ENCODE results near the gene CRYGS. TPM values are rescaled to one million over a fixed set of nuclear protein-coding genes. Genes with fewer than 3 reads are reported as not detected.

CRYGS gene
- total and polyA plus RNA-seq, 2 experiments from 2014 or later, result 2.0 to 2.9 TPM

DNA sequence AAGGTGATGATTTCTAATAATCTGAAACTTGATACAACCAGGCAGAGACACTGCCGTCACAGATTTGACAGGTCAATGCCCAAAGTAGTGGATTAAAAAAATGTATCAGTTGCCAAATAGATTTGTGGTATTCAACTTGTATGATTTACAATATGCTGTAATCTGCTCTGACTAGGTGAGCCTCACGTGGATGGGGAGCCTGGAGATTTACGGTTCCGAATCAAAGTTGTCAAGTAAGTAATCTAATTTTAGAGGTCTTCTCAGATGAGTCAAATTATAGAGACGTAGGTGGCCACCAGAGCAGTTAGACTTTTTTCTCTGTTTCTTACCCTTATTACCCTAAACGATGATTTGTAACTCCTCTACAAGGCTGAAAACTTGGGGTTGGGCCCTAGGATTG is 38.4 kb upstream of the CRYGS start:
- no peaks in the 10 kb centered on the region for H3K9me3 Mint-ChIP-seq
- H3K4me1 Mint-ChIP-seq, result no peaks in the 10 kb centered on the region
- peaks cover 56% of the 10 kb centered on the region for H3K36me3 Mint-ChIP-seq (ENCODE audit: low read depth)
- no peaks in the 10 kb centered on the region for H3K27me3 ChIP-seq (ENCODE audit: insufficient read depth)
- TF ChIP-seq, protein P1, sequence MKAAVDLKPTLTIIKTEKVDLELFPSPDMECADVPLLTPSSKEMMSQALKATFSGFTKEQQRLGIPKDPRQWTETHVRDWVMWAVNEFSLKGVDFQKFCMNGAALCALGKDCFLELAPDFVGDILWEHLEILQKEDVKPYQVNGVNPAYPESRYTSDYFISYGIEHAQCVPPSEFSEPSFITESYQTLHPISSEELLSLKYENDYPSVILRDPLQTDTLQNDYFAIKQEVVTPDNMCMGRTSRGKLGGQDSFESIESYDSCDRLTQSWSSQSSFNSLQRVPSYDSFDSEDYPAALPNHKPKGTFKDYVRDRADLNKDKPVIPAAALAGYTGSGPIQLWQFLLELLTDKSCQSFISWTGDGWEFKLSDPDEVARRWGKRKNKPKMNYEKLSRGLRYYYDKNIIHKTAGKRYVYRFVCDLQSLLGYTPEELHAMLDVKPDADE (IDR thresholded peaks at IDR 0.05), result no peak
- TF ChIP-seq STAT1 (IDR thresholded peaks at IDR 0.05; ENCODE audit: unreplicated experiment) (no peak), NANOG (IDR thresholded peaks at IDR 0.05; ENCODE audit: borderline replicate concordance) (no peak), EZH2phosphoT487 (IDR thresholded peaks at IDR 0.05; ENCODE audit: unreplicated experiment) (no peak), CREB1 (CRISPR knock-in tag; IDR thresholded peaks at IDR 0.05; ENCODE audit: low read depth) (no peak), EZH2 (IDR thresholded peaks at IDR 0.05; ENCODE audit: low read depth, unreplicated experiment) (no peak), JUNB (IDR thresholded peaks at IDR 0.05; ENCODE audit: unreplicated experiment) (no peak), POLR2AphosphoS5 (IDR thresholded peaks at IDR 0.05; ENCODE audit: low read depth) (no peak)
- TF ChIP-seq, protein P2, sequence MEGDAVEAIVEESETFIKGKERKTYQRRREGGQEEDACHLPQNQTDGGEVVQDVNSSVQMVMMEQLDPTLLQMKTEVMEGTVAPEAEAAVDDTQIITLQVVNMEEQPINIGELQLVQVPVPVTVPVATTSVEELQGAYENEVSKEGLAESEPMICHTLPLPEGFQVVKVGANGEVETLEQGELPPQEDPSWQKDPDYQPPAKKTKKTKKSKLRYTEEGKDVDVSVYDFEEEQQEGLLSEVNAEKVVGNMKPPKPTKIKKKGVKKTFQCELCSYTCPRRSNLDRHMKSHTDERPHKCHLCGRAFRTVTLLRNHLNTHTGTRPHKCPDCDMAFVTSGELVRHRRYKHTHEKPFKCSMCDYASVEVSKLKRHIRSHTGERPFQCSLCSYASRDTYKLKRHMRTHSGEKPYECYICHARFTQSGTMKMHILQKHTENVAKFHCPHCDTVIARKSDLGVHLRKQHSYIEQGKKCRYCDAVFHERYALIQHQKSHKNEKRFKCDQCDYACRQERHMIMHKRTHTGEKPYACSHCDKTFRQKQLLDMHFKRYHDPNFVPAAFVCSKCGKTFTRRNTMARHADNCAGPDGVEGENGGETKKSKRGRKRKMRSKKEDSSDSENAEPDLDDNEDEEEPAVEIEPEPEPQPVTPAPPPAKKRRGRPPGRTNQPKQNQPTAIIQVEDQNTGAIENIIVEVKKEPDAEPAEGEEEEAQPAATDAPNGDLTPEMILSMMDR (conservative IDR thresholded peaks at IDR 0.05; ENCODE audit: low read depth in 2 of 2), result no peak
- TF ChIP-seq, protein P3, sequence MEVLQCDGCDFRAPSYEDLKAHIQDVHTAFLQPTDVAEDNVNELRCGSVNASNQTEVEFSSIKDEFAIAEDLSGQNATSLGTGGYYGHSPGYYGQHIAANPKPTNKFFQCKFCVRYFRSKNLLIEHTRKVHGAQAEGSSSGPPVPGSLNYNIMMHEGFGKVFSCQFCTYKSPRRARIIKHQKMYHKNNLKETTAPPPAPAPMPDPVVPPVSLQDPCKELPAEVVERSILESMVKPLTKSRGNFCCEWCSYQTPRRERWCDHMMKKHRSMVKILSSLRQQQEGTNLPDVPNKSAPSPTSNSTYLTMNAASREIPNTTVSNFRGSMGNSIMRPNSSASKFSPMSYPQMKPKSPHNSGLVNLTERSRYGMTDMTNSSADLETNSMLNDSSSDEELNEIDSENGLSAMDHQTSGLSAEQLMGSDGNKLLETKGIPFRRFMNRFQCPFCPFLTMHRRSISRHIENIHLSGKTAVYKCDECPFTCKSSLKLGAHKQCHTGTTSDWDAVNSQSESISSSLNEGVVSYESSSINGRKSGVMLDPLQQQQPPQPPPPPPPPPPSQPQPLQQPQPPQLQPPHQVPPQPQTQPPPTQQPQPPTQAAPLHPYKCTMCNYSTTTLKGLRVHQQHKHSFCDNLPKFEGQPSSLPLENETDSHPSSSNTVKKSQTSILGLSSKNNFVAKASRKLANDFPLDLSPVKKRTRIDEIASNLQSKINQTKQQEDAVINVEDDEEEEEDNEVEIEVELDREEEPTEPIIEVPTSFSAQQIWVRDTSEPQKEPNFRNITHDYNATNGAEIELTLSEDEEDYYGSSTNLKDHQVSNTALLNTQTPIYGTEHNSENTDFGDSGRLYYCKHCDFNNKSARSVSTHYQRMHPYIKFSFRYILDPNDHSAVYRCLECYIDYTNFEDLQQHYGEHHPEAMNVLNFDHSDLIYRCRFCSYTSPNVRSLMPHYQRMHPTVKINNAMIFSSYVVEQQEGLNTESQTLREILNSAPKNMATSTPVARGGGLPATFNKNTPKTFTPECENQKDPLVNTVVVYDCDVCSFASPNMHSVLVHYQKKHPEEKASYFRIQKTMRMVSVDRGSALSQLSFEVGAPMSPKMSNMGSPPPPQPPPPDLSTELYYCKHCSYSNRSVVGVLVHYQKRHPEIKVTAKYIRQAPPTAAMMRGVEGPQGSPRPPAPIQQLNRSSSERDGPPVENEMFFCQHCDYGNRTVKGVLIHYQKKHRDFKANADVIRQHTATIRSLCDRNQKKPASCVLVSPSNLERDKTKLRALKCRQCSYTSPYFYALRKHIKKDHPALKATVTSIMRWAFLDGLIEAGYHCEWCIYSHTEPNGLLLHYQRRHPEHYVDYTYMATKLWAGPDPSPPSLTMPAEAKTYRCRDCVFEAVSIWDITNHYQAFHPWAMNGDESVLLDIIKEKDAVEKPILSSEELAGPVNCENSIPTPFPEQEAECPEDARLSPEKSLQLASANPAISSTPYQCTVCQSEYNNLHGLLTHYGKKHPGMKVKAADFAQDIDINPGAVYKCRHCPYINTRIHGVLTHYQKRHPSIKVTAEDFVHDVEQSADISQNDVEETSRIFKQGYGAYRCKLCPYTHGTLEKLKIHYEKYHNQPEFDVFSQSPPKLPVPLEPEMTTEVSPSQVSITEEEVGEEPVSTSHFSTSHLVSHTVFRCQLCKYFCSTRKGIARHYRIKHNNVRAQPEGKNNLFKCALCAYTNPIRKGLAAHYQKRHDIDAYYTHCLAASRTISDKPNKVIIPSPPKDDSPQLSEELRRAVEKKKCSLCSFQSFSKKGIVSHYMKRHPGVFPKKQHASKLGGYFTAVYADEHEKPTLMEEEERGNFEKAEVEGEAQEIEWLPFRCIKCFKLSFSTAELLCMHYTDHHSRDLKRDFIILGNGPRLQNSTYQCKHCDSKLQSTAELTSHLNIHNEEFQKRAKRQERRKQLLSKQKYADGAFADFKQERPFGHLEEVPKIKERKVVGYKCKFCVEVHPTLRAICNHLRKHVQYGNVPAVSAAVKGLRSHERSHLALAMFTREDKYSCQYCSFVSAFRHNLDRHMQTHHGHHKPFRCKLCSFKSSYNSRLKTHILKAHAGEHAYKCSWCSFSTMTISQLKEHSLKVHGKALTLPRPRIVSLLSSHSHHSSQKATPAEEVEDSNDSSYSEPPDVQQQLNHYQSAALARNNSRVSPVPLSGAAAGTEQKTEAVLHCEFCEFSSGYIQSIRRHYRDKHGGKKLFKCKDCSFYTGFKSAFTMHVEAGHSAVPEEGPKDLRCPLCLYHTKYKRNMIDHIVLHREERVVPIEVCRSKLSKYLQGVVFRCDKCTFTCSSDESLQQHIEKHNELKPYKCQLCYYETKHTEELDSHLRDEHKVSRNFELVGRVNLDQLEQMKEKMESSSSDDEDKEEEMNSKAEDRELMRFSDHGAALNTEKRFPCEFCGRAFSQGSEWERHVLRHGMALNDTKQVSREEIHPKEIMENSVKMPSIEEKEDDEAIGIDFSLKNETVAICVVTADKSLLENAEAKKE (CRISPR knock-in tag; IDR thresholded peaks at IDR 0.05), result no peak
- no peak overlapping the region for H3K27ac Mint-ChIP-seq
- H3K27ac ChIP-seq (ENCODE audit: low read depth), result no peak overlapping the region
- H2AFZ ChIP-seq, result no peak overlapping the region
- no peak for ATAC-seq
- H3K9me2 ChIP-seq (ENCODE audit: insufficient read depth), result no peaks in the 10 kb centered on the region
- H3K4me3 ChIP-seq, result no peak overlapping the region
- H3K27me3 Mint-ChIP-seq (ENCODE audit: insufficient read depth, low read depth, poor library complexity), result no peaks in the 10 kb centered on the region
- H3K4me2 ChIP-seq, result no peak overlapping the region
- no peak for DNase-seq (ENCODE audit: low spot score)
- no peaks in the 10 kb centered on the region for H3F3A ChIP-seq (replicated peaks; ENCODE audit: low read depth)
- H4K20me1 ChIP-seq (replicated peaks; ENCODE audit: insufficient read depth), result 0 out of 2 replicates have a peak, but pooled peaks cover 4% of the 10 kb centered on the region
- H3K79me2 ChIP-seq (replicated peaks; ENCODE audit: insufficient read depth), result no peaks in the 10 kb centered on the region
- H3K4me3 Mint-ChIP-seq, result no peak overlapping the region
- peaks cover 53% of the 10 kb centered on the region for H3K36me3 ChIP-seq (ENCODE audit: insufficient read depth)
- no peaks in the 10 kb centered on the region for H3K4me1 ChIP-seq (ENCODE audit: insufficient read depth)

Data from GM23338 (cell line).